GM12873 (cell line): Measurements from ENCODE around the gene KEL.

Source experiments
- CTCF ChIP-seq: IDR thresholded peaks from 2 replicates; pipeline ENCODE4 v1.5.1; 2012; ENCODE audit warnings: low read depth, mild to moderate bottlenecking, moderate library complexity, low read length, control low read depth; ENCODE audit not compliant: insufficient read depth; ENCODE audit errors: missing control alignments

KEL gene

GRCh38 chr7:142945001-142945400 is 17.2 kb downstream of the KEL start:
- no peak for TF ChIP-seq CTCF

GRCh38 chr7:142943706-142944268 is 18.4 kb downstream of the KEL start:
- no peak for TF ChIP-seq CTCF

GRCh38 chr7:142942746-142943145 is 19.4 kb downstream of the KEL start:
- TF ChIP-seq CTCF = no peak

- TF ChIP-seq CTCF = no peak
Observed at GRCh38 chr7:142941541-142941940, 20.6 kb downstream of the KEL start.

- TF ChIP-seq CTCF = no peak
Observed at GRCh38 chr7:142940966-142941535, 21.1 kb downstream of the KEL start.

- peak; percentile 51 for TF ChIP-seq CTCF
Observed at GRCh38 chr7:142939226-142939910, 22.8 kb downstream of the KEL start, which contains the start of gene LLCFC1. LLCFC1 (plus strand) TSS chr7:142939484; CDS start chr7:142939622, 138 bp downstream.

GRCh38 chr7:142938611-142939010 is 23.6 kb downstream of the KEL start:
- TF ChIP-seq CTCF = no peak
